GM23338 (cell line): ENCODE data around the gene RAPGEF5. TPM values are rescaled to one million over a fixed set of nuclear protein-coding genes. Genes with fewer than 3 reads are reported as not detected.

Experiments
- ATAC-seq: fragments of 200-7000 bp; cut with Tn5 transposase; 3 replicates; pipeline ENCODE4 v1.9.1; 2020
- DNase-seq: peaks from one replicate; pipeline ENCODE4 v3.0.0-alpha.2; 2015; ENCODE audit warnings: low spot score
- H2AFZ ChIP-seq: fragments of 200-600 bp; sonication (generic); 2 replicates; pipeline ENCODE4 v1.8.0; 2016; ENCODE audit warnings: antibody characterized with exemption, mild to moderate bottlenecking, moderate library complexity
- H3F3A ChIP-seq: fragments of 200-600 bp; sonication (generic); replicated peaks from 2 replicates; pipeline ENCODE4 v1.8.0; 2017; ENCODE audit warnings: antibody characterized with exemption, mixed run types, low read depth
- H3K27ac ChIP-seq: fragments of 200-600 bp; sonication (generic); 2 replicates; pipeline ENCODE4 v1.6.1; 2016; ENCODE audit warnings: low read depth
- H3K27me3 ChIP-seq: fragments of 200-600 bp; sonication (generic); 2 replicates; pipeline ENCODE4 v1.8.0; 2016; ENCODE audit warnings: mild to moderate bottlenecking, mixed run types, moderate library complexity; ENCODE audit not compliant: insufficient read depth
- H3K36me3 ChIP-seq: fragments of 200-600 bp; sonication (generic); 2 replicates; pipeline ENCODE4 v1.8.0; 2016; ENCODE audit warnings: mild to moderate bottlenecking; ENCODE audit not compliant: insufficient read depth
- H3K4me1 ChIP-seq: fragments of 200-600 bp; sonication (generic); 2 replicates; pipeline ENCODE4 v1.8.0; 2016; ENCODE audit warnings: mild to moderate bottlenecking, moderate library complexity; ENCODE audit not compliant: insufficient read depth
- H3K4me2 ChIP-seq: fragments of 200-600 bp; sonication (generic); 2 replicates; pipeline ENCODE4 v1.7.1; 2017; ENCODE audit warnings: mixed run types
- H3K4me3 ChIP-seq: fragments of 200-600 bp; sonication (generic); 2 replicates; pipeline ENCODE4 v1.6.1; 2016; ENCODE audit warnings: mixed run types
- H3K79me2 ChIP-seq: fragments of 200-600 bp; sonication (generic); replicated peaks from 2 replicates; pipeline ENCODE4 v1.8.0; 2017; ENCODE audit warnings: mild to moderate bottlenecking; ENCODE audit not compliant: insufficient read depth
- H3K9me2 ChIP-seq: fragments of 200-600 bp; sonication (generic); 2 replicates; pipeline ENCODE4 v1.8.0; 2017; ENCODE audit not compliant: insufficient read depth
- H4K20me1 ChIP-seq: fragments of 200-600 bp; sonication (generic); replicated peaks from 2 replicates; pipeline ENCODE4 v1.8.0; 2017; ENCODE audit warnings: mild to moderate bottlenecking; ENCODE audit not compliant: insufficient read depth
- H3K27ac Mint-ChIP-seq: 2 replicates; pipeline ENCODE4 v1.8.0; 2020; ENCODE audit warnings: inconsistent platforms, mild to moderate bottlenecking, moderate library complexity, mixed read lengths
- H3K27me3 Mint-ChIP-seq: 3 replicates; pipeline ENCODE4 v1.8.0; 2022; ENCODE audit warnings: low read depth, mild to moderate bottlenecking, moderate library complexity, mixed read lengths, inconsistent platforms; ENCODE audit not compliant: insufficient read depth, poor library complexity
- H3K36me3 Mint-ChIP-seq: 3 replicates; pipeline ENCODE4 v1.8.0; 2021; ENCODE audit warnings: low read depth, mild to moderate bottlenecking, inconsistent platforms, moderate library complexity, mixed read lengths
- H3K4me1 Mint-ChIP-seq: 3 replicates; pipeline ENCODE4 v1.8.0; 2020; ENCODE audit warnings: mild to moderate bottlenecking, inconsistent platforms, mixed read lengths
- H3K4me3 Mint-ChIP-seq: 3 replicates; pipeline ENCODE4 v1.8.0; 2021; ENCODE audit warnings: moderate library complexity, mild to moderate bottlenecking, inconsistent platforms, mixed read lengths
- H3K9me3 Mint-ChIP-seq: 3 replicates; pipeline ENCODE4 v1.8.0; 2020; ENCODE audit warnings: moderate library complexity, mild to moderate bottlenecking, inconsistent platforms, mixed read lengths
- EZH2 ChIP-seq: fragments of 200-600 bp; sonication (generic); IDR thresholded peaks from one replicate; pipeline ENCODE4 v1.8.0; 2017; ENCODE audit warnings: antibody characterized with exemption, mild to moderate bottlenecking, low read depth; ENCODE audit not compliant: unreplicated experiment
- NANOG ChIP-seq: IDR thresholded peaks from 2 replicates; pipeline ENCODE4 v1.6.1; 2016; ENCODE audit warnings: antibody characterized with exemption, borderline replicate concordance
- polyA plus RNA-seq: library from polyadenylated mRNA; unstranded; fragments of >200 nt; fragmentation: Nextera tagmentation; extraction: Ambion mirVana; gene quantifications from 2 replicates; pipeline ENCODE4 v1.2.1, GENCODE V29; 2016
- total RNA-seq: library from RNA; depleted of rRNA; stranded (reverse); fragments of >200 nt; shearing (Covaris generic); gene quantifications from 2 replicates; pipeline ENCODE4 v1.2.3, GENCODE V29; 2014
- TF ChIP-seq, protein P1 (sequence below): fragments of 250-450 bp; sonication (Bioruptor Pico); IDR thresholded peaks from 2 replicates; pipeline ENCODE4 v1.5.0; 2020; ENCODE audit warnings: mild to moderate bottlenecking, moderate library complexity
- TF ChIP-seq, protein P2 (sequence below), 2 experiments: fragments of 200-600 bp in 1 of 2; sonication (generic) in 1 of 2; conservative IDR thresholded peaks; 2 replicates each; pipeline versions ENCODE4 v1.5.1 to v1.6.1; 2016 to 2017; ENCODE audit warnings: antibody characterized with exemption in 2 of 2, low read depth in 2 of 2, mild to moderate bottlenecking in 2 of 2, moderate library complexity in 1 of 2

The RAPGEF5 gene
- total and polyA plus RNA-seq, 2 experiments from 2014 or later, result 6.3 to 13.1 TPM

DNA sequence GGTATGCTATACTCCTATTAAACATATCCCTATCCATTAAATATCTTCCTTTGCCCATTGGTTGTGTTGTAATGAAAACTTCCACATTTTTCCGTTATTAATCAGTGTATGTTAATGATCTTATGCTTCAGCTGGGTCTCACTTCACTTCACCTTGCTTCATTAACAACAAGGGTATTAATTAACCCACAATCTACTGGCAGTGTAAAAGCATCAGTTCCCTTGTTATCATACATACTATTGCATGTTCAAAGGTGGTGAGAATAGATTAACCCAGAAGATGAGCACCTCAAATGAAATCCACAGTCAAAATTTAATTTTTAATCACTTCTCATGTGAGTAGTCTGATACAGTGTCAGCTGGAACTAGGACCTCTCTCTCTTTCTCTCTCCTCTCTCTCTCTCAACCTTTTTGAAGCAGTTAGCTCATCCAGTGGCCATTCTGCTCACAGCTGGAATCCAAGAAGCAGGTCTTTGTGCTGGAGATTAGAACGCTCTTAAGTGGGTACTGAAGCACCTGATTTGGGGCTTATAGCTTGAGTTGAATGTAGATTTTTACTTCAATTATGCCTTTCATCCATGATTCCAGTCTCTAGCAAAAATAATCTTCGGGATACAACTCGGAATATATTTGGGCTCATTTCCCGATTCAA, 172.3 kb downstream of the RAPGEF5 start:
- Histone ChIP-seq H3F3A (no peaks in the 10 kb centered on the region), H3K36me3 (no peaks in the 10 kb centered on the region), H3K9me2 (no peaks in the 10 kb centered on the region), H3K79me2 (no peaks in the 10 kb centered on the region), H3K4me1 (peaks cover 23% of the 10 kb centered on the region), H3K4me3 (no peak overlapping the region), H4K20me1 (no peaks in the 10 kb centered on the region), H3K4me2 (peak overlapping the region; percentile 40), H3K27me3 (no peaks in the 10 kb centered on the region), H3K27ac (0 out of 2 replicates have a peak overlapping the region, but pooled peaks have one; percentile 18), H2AFZ (no peak overlapping the region)
- Mint-ChIP-seq H3K4me1 (peaks cover 35% of the 10 kb centered on the region), H3K4me3 (peak overlapping the region; percentile 42), H3K36me3 (peaks cover 15% of the 10 kb centered on the region), H3K9me3 (0 out of 3 replicates have a peak, but pooled peaks cover 4% of the 10 kb centered on the region), H3K27ac (peak overlapping the region; percentile 46), H3K27me3 (no peaks in the 10 kb centered on the region)
- TF ChIP-seq EZH2 (no peak), NANOG (peak; percentile 78)
- TF ChIP-seq, protein P1, sequence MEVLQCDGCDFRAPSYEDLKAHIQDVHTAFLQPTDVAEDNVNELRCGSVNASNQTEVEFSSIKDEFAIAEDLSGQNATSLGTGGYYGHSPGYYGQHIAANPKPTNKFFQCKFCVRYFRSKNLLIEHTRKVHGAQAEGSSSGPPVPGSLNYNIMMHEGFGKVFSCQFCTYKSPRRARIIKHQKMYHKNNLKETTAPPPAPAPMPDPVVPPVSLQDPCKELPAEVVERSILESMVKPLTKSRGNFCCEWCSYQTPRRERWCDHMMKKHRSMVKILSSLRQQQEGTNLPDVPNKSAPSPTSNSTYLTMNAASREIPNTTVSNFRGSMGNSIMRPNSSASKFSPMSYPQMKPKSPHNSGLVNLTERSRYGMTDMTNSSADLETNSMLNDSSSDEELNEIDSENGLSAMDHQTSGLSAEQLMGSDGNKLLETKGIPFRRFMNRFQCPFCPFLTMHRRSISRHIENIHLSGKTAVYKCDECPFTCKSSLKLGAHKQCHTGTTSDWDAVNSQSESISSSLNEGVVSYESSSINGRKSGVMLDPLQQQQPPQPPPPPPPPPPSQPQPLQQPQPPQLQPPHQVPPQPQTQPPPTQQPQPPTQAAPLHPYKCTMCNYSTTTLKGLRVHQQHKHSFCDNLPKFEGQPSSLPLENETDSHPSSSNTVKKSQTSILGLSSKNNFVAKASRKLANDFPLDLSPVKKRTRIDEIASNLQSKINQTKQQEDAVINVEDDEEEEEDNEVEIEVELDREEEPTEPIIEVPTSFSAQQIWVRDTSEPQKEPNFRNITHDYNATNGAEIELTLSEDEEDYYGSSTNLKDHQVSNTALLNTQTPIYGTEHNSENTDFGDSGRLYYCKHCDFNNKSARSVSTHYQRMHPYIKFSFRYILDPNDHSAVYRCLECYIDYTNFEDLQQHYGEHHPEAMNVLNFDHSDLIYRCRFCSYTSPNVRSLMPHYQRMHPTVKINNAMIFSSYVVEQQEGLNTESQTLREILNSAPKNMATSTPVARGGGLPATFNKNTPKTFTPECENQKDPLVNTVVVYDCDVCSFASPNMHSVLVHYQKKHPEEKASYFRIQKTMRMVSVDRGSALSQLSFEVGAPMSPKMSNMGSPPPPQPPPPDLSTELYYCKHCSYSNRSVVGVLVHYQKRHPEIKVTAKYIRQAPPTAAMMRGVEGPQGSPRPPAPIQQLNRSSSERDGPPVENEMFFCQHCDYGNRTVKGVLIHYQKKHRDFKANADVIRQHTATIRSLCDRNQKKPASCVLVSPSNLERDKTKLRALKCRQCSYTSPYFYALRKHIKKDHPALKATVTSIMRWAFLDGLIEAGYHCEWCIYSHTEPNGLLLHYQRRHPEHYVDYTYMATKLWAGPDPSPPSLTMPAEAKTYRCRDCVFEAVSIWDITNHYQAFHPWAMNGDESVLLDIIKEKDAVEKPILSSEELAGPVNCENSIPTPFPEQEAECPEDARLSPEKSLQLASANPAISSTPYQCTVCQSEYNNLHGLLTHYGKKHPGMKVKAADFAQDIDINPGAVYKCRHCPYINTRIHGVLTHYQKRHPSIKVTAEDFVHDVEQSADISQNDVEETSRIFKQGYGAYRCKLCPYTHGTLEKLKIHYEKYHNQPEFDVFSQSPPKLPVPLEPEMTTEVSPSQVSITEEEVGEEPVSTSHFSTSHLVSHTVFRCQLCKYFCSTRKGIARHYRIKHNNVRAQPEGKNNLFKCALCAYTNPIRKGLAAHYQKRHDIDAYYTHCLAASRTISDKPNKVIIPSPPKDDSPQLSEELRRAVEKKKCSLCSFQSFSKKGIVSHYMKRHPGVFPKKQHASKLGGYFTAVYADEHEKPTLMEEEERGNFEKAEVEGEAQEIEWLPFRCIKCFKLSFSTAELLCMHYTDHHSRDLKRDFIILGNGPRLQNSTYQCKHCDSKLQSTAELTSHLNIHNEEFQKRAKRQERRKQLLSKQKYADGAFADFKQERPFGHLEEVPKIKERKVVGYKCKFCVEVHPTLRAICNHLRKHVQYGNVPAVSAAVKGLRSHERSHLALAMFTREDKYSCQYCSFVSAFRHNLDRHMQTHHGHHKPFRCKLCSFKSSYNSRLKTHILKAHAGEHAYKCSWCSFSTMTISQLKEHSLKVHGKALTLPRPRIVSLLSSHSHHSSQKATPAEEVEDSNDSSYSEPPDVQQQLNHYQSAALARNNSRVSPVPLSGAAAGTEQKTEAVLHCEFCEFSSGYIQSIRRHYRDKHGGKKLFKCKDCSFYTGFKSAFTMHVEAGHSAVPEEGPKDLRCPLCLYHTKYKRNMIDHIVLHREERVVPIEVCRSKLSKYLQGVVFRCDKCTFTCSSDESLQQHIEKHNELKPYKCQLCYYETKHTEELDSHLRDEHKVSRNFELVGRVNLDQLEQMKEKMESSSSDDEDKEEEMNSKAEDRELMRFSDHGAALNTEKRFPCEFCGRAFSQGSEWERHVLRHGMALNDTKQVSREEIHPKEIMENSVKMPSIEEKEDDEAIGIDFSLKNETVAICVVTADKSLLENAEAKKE (CRISPR knock-in tag), result peak; percentile 86
- TF ChIP-seq, protein P2, sequence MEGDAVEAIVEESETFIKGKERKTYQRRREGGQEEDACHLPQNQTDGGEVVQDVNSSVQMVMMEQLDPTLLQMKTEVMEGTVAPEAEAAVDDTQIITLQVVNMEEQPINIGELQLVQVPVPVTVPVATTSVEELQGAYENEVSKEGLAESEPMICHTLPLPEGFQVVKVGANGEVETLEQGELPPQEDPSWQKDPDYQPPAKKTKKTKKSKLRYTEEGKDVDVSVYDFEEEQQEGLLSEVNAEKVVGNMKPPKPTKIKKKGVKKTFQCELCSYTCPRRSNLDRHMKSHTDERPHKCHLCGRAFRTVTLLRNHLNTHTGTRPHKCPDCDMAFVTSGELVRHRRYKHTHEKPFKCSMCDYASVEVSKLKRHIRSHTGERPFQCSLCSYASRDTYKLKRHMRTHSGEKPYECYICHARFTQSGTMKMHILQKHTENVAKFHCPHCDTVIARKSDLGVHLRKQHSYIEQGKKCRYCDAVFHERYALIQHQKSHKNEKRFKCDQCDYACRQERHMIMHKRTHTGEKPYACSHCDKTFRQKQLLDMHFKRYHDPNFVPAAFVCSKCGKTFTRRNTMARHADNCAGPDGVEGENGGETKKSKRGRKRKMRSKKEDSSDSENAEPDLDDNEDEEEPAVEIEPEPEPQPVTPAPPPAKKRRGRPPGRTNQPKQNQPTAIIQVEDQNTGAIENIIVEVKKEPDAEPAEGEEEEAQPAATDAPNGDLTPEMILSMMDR (conservative IDR thresholded peaks at IDR 0.05; ENCODE audit: low read depth in 2 of 2), result no peak
- DNase-seq (peak; percentile 68), ATAC-seq (peak; percentile 95)
